GM12892 (cell line): ENCODE results near the gene ANKRD34A.
"Not testable (repeated sequence)": the region's sequence is repeated elsewhere in the genome, so short reads cannot be mapped to it uniquely, and the experiment has no call there.

Experiments
- DNase-seq: peaks from one replicate; pipeline ENCODE4 v3.0.0; 2011; ENCODE audit not compliant: insufficient read length
- FAIRE-seq: peaks from 2 replicates; lab custom pipeline; 2011; peaks lifted over from hg19 to GRCh38; lab: Jason Lieb, UNC
- POLR2A ChIP-seq: IDR thresholded peaks from 2 replicates; pipeline ENCODE4 v1.6.1; 2011; ENCODE audit warnings: low read depth, low read length, control low read depth
- POLR2AphosphoS5 ChIP-seq: IDR thresholded peaks from 2 replicates; pipeline ENCODE4 v1.6.1; 2011; ENCODE audit warnings: low read depth, low read length, control low read depth
- TAF1 ChIP-seq: IDR thresholded peaks from 2 replicates; pipeline ENCODE4 v1.6.1; 2011; ENCODE audit warnings: low read depth, mild to moderate bottlenecking, control low read depth, low read length, borderline replicate concordance

Gene ANKRD34A

GRCh38 chr1:145927063-145927886 is 37.1 kb downstream of the ANKRD34A start, which contains the start of gene RBM8A:
RBM8A (minus strand) TSS chr1:145927484; CDS start chr1:145927426, 58 bp downstream.
- FAIRE-seq (peak; percentile 97), DNase-seq (peak; percentile 58)
- TF ChIP-seq TAF1 (peak; percentile 74), POLR2AphosphoS5 (peak; percentile 96), POLR2A (peak; percentile 98)

- no peak for DNase-seq
- FAIRE-seq: no peak
- TF ChIP-seq POLR2A: no peak
- no peak for TF ChIP-seq POLR2AphosphoS5
- TF ChIP-seq TAF1: no peak
Observed at GRCh38 chr1:145926686-145927062, 37.7 kb downstream of the ANKRD34A start.

GRCh38 chr1:145922266-145922665 is 42.1 kb downstream of the ANKRD34A start:
- TF ChIP-seq POLR2AphosphoS5: no peak
- TF ChIP-seq TAF1: no peak
- TF ChIP-seq POLR2A: no peak
- FAIRE-seq (no peak), DNase-seq (no peak)

- not testable (repeated sequence) for DNase-seq
Observed at GRCh38 chr1:145920297-145920696, 44.1 kb downstream of the ANKRD34A start.

GRCh38 chr1:145918992-145919939 is 45.1 kb downstream of the ANKRD34A start:
- peak; percentile 46; the same call in 1 of the 2 replicates for TF ChIP-seq POLR2A
- no peak for TF ChIP-seq TAF1
- DNase-seq (peak; percentile 88), FAIRE-seq (no peak)

More at GRCh38 chr1:145920297-145920696, 44.1 kb downstream of the ANKRD34A start:
- FAIRE-seq: not testable (repeated sequence)

- peak; percentile 93 for FAIRE-seq
- peak; percentile 87 for DNase-seq
- TF ChIP-seq POLR2AphosphoS5: peak; percentile 41; the same call in 1 of the 2 replicates
- TF ChIP-seq POLR2A: peak; percentile 78
- peak; percentile 89 for TF ChIP-seq TAF1
Observed at GRCh38 chr1:145918144-145918991, 46.0 kb downstream of the ANKRD34A start, which contains the start of gene PEX11B. PEX11B (minus strand) TSS chr1:145918717; CDS start chr1:145918688, 29 bp downstream.

GRCh38 chr1:145917595-145917994 is 46.8 kb downstream of the ANKRD34A start:
- TF ChIP-seq TAF1 (no peak), POLR2A (no peak), POLR2AphosphoS5 (no peak)
- DNase-seq: no peak
- no peak for FAIRE-seq

- no peak for DNase-seq
- FAIRE-seq: no peak
- TF ChIP-seq TAF1 (no peak), POLR2AphosphoS5 (no peak), POLR2A (no peak)
Observed at GRCh38 chr1:145916745-145917144, 47.6 kb downstream of the ANKRD34A start.

- TF ChIP-seq TAF1 (no peak), POLR2AphosphoS5 (no peak), POLR2A (no peak)
- FAIRE-seq: no peak
- DNase-seq: no peak
Observed at GRCh38 chr1:145912128-145912641, 52.2 kb downstream of the ANKRD34A start.
